GM19395 (cell line): ENCODE measurements around the gene TEX19.

Experiments
- ATAC-seq: cut with Tn5 transposase; IDR thresholded peaks from one replicate; pipeline ENCODE4 v1.9.1; 2021; ENCODE audit warnings: mild to moderate bottlenecking, moderate library complexity; ENCODE audit not compliant: unreplicated experiment

Gene TEX19

GRCh38 chr17:82358465-82359350 lies at the start of gene TEX19:
Gene TEX19 (plus strand): TSS chr17:82359247. CDS start chr17:82362151, 2,904 bp downstream.
- ATAC-seq, result no peak

GRCh38 chr17:82309656-82310570 lies 49.1 kb upstream of the TEX19 start:
- no peak for ATAC-seq

- ATAC-seq, result no peak
These were observed 48.2 kb upstream of the TEX19 start for GRCh38 chr17:82310877-82311276.

GRCh38 chr17:82311971-82312370 lies 47.1 kb upstream of the TEX19 start:
- no peak for ATAC-seq

GRCh38 chr17:82313195-82314011 lies 45.6 kb upstream of the TEX19 start:
- no peak for ATAC-seq

- no peak for ATAC-seq
These were observed 44.9 kb upstream of the TEX19 start for GRCh38 chr17:82314012-82314726.

- no peak for ATAC-seq
These were observed 44.1 kb upstream of the TEX19 start for GRCh38 chr17:82314727-82315605.

- ATAC-seq, result no peak
These were observed 43.2 kb upstream of the TEX19 start for GRCh38 chr17:82315703-82316358.

- ATAC-seq, result no peak
These were observed 42.2 kb upstream of the TEX19 start for GRCh38 chr17:82316651-82317393.

- no peak for ATAC-seq
These were observed 41.5 kb upstream of the TEX19 start, which contains the start of gene CD7 for GRCh38 chr17:82317394-82318168. Gene CD7 (minus strand): TSS chr17:82317608. CDS start chr17:82317495, 113 bp downstream.

- no peak for ATAC-seq
These were observed 40.9 kb upstream of the TEX19 start for GRCh38 chr17:82318169-82318498.

GRCh38 chr17:82318772-82319606 lies 40.1 kb upstream of the TEX19 start:
- ATAC-seq, result no peak

- ATAC-seq, result no peak
These were observed 39.4 kb upstream of the TEX19 start for GRCh38 chr17:82319619-82320062.

GRCh38 chr17:82320140-82320840 lies 38.8 kb upstream of the TEX19 start:
- ATAC-seq, result no peak
